LNCaP clone FGC (cell line): ENCODE measurements around the gene FBXO27.
"Not testable (repeated sequence)": the region's sequence is repeated elsewhere in the genome, so short reads cannot be mapped to it uniquely, and the experiment has no call there.

ENCODE experiments used
- DNase-seq: peaks from one replicate; pipeline ENCODE4 v3.0.0-alpha.2; 2011; ENCODE audit warnings: low read depth
- H3K4me3 ChIP-seq: 2 replicates; pipeline ENCODE4 v1.5.1; 2011; ENCODE audit warnings: mild to moderate bottlenecking, low read depth, low read length, control low read depth
- TF ChIP-seq, protein P1 (sequence below): IDR thresholded peaks from 2 replicates; pipeline ENCODE4 v1.5.1; 2012; ENCODE audit warnings: mild to moderate bottlenecking; ENCODE audit not compliant: control insufficient read depth, insufficient read depth; ENCODE audit errors: extremely low read depth

FBXO27 gene

DNA sequence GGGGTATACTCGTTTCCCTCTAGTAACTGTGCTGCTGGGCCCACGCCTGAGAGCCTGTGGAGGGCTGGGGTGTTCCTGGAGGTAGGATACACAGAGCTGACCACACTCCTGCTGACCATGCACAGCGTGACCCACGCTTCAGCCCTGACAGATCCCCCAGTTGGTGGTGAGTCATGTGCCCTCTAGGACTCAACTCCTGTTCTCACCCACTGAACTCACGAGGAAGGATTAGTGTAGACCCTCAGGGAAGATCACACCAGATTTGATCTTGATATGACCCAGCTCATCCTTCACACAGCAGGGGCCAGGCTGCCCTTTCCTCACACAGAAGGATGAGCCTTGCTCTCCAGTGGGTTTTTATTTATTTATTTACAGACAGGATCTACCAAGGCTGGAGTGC lies 38.5 kb upstream of the FBXO27 start:
- no peak overlapping the region for H3K4me3 ChIP-seq
- DNase-seq = no peak
- TF ChIP-seq, protein P1, sequence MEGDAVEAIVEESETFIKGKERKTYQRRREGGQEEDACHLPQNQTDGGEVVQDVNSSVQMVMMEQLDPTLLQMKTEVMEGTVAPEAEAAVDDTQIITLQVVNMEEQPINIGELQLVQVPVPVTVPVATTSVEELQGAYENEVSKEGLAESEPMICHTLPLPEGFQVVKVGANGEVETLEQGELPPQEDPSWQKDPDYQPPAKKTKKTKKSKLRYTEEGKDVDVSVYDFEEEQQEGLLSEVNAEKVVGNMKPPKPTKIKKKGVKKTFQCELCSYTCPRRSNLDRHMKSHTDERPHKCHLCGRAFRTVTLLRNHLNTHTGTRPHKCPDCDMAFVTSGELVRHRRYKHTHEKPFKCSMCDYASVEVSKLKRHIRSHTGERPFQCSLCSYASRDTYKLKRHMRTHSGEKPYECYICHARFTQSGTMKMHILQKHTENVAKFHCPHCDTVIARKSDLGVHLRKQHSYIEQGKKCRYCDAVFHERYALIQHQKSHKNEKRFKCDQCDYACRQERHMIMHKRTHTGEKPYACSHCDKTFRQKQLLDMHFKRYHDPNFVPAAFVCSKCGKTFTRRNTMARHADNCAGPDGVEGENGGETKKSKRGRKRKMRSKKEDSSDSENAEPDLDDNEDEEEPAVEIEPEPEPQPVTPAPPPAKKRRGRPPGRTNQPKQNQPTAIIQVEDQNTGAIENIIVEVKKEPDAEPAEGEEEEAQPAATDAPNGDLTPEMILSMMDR = no peak

DNA sequence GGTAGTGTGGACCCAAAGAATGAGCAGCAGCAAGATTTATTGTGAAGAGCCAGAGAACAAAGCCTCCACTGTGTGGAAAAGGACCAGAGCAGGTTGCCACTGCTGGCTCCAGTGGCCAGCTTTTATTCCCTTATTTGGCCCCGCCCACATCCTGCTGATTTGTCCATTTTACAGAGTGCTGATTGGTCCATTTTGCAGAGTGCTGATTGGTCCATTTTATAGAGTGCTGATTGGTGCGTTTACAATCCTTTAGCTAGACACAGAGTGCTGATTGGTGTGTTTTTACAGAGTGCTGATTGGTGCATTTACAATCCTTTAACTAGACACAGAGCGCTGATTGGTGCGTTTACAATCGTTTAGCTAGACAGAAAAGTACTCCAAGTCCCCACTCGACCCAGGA lies 35.9 kb upstream of the FBXO27 start:
- not testable (repeated sequence) for DNase-seq, H3K4me3 ChIP-seq

DNA sequence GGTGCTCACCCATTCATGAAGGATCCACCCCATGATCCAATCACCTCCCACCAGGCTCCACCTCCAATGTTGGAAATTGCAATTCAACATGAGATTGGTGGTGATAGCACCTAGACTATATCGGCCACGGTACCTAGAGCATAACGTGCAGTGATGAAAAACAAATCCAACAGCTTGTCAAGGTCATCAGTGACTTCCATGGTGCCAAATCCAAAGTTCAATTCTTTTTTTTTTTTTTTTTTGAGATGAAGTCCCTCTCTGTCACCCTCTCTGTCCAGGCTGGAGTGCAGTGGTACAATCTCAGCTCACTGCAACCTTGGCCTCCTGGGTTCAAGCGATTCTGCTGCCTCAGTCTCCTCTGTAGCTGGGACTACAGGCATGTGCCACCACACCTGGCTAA lies 34.8 kb upstream of the FBXO27 start:
- TF ChIP-seq, protein P1 = no peak
- no peak for DNase-seq
- no peak overlapping the region for H3K4me3 ChIP-seq

DNA sequence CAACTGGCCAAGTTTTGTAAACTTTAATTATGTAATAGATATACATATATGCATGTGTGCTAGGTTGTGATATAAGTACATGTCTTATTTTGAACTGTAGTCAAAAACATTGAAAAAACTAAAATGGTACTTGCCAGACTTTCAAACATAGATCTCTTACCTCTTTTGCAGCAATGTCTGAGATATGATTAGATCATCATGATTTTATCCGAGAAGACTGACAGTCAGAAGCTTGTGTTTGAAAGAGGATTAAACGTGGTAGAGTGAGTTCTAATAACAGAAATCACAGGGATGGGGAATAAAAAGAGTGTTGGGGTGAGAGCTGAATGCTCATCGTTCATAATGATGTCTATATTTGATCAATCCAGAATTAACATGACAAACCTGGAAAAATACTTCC lies 33.6 kb upstream of the FBXO27 start:
- no peak for DNase-seq
- TF ChIP-seq, protein P1 = no peak

DNA sequence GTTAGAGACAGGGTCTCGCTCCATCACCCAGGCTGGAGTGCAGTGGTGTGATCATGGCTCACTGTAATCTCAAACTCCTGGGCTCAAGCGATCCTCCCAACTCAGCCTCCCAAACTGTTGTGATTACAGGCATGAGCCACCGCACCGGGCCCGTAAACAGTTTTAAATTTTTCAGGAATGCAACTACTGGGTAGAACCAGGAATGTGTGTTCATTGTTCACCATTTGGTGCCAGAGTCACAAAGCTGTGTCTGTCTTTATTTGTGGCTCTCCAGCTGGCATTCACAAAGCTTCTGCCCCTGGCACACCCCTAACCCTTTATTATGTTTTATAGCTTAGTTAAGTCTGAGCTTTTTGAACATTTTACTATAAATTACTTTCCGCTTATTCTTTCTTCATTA lies 32.1 kb upstream of the FBXO27 start:
- no peak for DNase-seq
- no peak overlapping the region for H3K4me3 ChIP-seq
- TF ChIP-seq, protein P1 = no peak

More for the DNA sequence above, 33.6 kb upstream of the FBXO27 start:
- no peak overlapping the region for H3K4me3 ChIP-seq

DNA sequence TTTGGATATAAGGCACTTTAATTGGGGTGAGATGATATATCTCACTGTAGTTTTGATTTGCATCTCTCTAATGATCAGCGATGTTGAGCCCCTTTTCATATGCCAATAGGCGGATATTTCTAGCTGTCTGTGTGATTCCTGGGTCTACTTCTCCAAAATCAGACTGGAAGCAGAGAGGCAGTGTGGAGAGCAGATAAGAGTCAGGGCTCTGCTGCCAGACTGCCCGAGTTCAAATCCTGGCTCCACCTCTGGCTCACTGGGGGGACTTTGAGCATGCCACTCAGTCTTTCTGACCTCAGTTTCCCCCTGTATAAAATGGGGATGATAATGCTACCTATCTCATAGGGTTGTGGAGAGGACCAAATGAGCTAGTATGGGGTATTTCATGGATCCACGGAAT lies 27.8 kb upstream of the FBXO27 start:
- TF ChIP-seq, protein P1 = no peak
- DNase-seq = no peak
- H3K4me3 ChIP-seq = no peak overlapping the region

DNA sequence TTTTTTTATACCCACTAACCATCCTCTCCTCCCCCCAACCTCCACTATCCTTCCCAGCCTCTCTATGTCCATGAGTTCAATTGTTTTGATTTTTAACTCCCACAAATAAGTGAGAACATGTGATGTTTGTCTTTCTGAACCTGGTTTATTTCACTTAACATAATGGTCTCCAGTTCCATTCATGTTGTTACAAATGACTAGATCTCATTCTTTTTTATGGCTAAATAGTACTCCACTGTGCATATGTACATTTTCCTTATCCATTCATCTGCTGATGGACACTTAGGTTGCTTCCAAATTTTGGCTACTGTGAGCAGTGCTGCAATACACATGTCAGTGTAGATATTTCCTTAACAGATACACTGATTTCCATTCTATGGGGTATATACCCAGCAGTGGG lies 27.0 kb upstream of the FBXO27 start:
- H3K4me3 ChIP-seq = no peak overlapping the region
- TF ChIP-seq, protein P1 = no peak
- DNase-seq = no peak
